ENCODE data around the gene DRD1.

The DRD1 gene

GRCh38 chr5:175478008-175478383 is 34.0 kb upstream of the DRD1 start:
- Histone ChIP-seq H3K9ac (no peak overlapping the region), H3K9me3 (ENCODE audit: control insufficient read depth, low read length) (no peaks in the 10 kb centered on the region), H3K27me3 (ENCODE audit: control insufficient read depth, insufficient read depth, low read length) (no peaks in the 10 kb centered on the region), H3K27ac (no peak overlapping the region), H3K4me1 (peaks cover 6% of the 10 kb centered on the region), H3K36me3 (ENCODE audit: control insufficient read depth, insufficient read depth, low read length) (no peaks in the 10 kb centered on the region), H3K4me3 (ENCODE audit: low read depth, low read length) (peak overlapping the region; percentile 70), H2AFZ (peak overlapping the region; percentile 72), H3K79me2 (peaks cover 37% of the 10 kb centered on the region), H3K4me2 (ENCODE audit: low read length) (peak overlapping the region; percentile 72)
- TF ChIP-seq, protein P1, sequence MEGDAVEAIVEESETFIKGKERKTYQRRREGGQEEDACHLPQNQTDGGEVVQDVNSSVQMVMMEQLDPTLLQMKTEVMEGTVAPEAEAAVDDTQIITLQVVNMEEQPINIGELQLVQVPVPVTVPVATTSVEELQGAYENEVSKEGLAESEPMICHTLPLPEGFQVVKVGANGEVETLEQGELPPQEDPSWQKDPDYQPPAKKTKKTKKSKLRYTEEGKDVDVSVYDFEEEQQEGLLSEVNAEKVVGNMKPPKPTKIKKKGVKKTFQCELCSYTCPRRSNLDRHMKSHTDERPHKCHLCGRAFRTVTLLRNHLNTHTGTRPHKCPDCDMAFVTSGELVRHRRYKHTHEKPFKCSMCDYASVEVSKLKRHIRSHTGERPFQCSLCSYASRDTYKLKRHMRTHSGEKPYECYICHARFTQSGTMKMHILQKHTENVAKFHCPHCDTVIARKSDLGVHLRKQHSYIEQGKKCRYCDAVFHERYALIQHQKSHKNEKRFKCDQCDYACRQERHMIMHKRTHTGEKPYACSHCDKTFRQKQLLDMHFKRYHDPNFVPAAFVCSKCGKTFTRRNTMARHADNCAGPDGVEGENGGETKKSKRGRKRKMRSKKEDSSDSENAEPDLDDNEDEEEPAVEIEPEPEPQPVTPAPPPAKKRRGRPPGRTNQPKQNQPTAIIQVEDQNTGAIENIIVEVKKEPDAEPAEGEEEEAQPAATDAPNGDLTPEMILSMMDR (IDR thresholded peaks at IDR 0.05), result no peak

- H3K27me3 ChIP-seq (ENCODE audit: control insufficient read depth, insufficient read depth, low read length), result no peaks in the 10 kb centered on the region
- no peak overlapping the region for H3K9ac ChIP-seq
- H3K36me3 ChIP-seq (ENCODE audit: control insufficient read depth, insufficient read depth, low read length), result no peaks in the 10 kb centered on the region
- H3K27ac ChIP-seq, result no peak overlapping the region
- no peak overlapping the region for H3K4me3 ChIP-seq (ENCODE audit: low read depth, low read length)
- H3K79me2 ChIP-seq, result peaks cover 33% of the 10 kb centered on the region
- no peak overlapping the region for H2AFZ ChIP-seq
- TF ChIP-seq, protein P1 (IDR thresholded peaks at IDR 0.05), result no peak
- H3K9me3 ChIP-seq (ENCODE audit: control insufficient read depth, low read length), result no peaks in the 10 kb centered on the region
- peaks cover 6% of the 10 kb centered on the region for H3K4me1 ChIP-seq
- H3K4me2 ChIP-seq (ENCODE audit: low read length), result no peak overlapping the region
Observed at GRCh38 chr5:175477440-175477839, 33.5 kb upstream of the DRD1 start.

- H3K4me3 ChIP-seq (ENCODE audit: low read depth, low read length), result no peak overlapping the region
- no peak overlapping the region for H2AFZ ChIP-seq
- H3K9ac ChIP-seq, result no peak overlapping the region
- no peak overlapping the region for H3K27ac ChIP-seq
- H3K4me2 ChIP-seq (ENCODE audit: low read length), result no peak overlapping the region
- TF ChIP-seq, protein P1 (IDR thresholded peaks at IDR 0.05), result no peak
- H3K9me3 ChIP-seq (ENCODE audit: control insufficient read depth, low read length), result no peaks in the 10 kb centered on the region
- peaks cover 14% of the 10 kb centered on the region for H3K79me2 ChIP-seq
- H3K36me3 ChIP-seq (ENCODE audit: control insufficient read depth, insufficient read depth, low read length), result no peaks in the 10 kb centered on the region
- H3K27me3 ChIP-seq (ENCODE audit: control insufficient read depth, insufficient read depth, low read length), result no peaks in the 10 kb centered on the region
- peaks cover 6% of the 10 kb centered on the region for H3K4me1 ChIP-seq
Observed at GRCh38 chr5:175475248-175475647, 31.3 kb upstream of the DRD1 start.

GRCh38 chr5:175472378-175472777 is 28.4 kb upstream of the DRD1 start:
- H3K79me2 ChIP-seq, result no peaks in the 10 kb centered on the region
- TF ChIP-seq, protein P1 (IDR thresholded peaks at IDR 0.05), result no peak
- H3K9me3 ChIP-seq (ENCODE audit: control insufficient read depth, low read length), result no peaks in the 10 kb centered on the region
- no peaks in the 10 kb centered on the region for H3K27me3 ChIP-seq (ENCODE audit: control insufficient read depth, insufficient read depth, low read length)
- H3K4me3 ChIP-seq (ENCODE audit: low read depth, low read length), result no peak overlapping the region
- no peak overlapping the region for H3K27ac ChIP-seq
- H2AFZ ChIP-seq, result no peak overlapping the region
- no peaks in the 10 kb centered on the region for H3K36me3 ChIP-seq (ENCODE audit: control insufficient read depth, insufficient read depth, low read length)
- no peak overlapping the region for H3K4me2 ChIP-seq (ENCODE audit: low read length)
- H3K9ac ChIP-seq, result no peak overlapping the region
- no peaks in the 10 kb centered on the region for H3K4me1 ChIP-seq

- no peak overlapping the region for H3K27ac ChIP-seq
- no peaks in the 10 kb centered on the region for H3K79me2 ChIP-seq
- H3K36me3 ChIP-seq (ENCODE audit: control insufficient read depth, insufficient read depth, low read length), result no peaks in the 10 kb centered on the region
- no peaks in the 10 kb centered on the region for H3K27me3 ChIP-seq (ENCODE audit: control insufficient read depth, insufficient read depth, low read length)
- no peak overlapping the region for H2AFZ ChIP-seq
- no peaks in the 10 kb centered on the region for H3K4me1 ChIP-seq
- TF ChIP-seq, protein P1 (IDR thresholded peaks at IDR 0.05), result no peak
- H3K4me2 ChIP-seq (ENCODE audit: low read length), result no peak overlapping the region
- H3K9me3 ChIP-seq (ENCODE audit: control insufficient read depth, low read length), result no peaks in the 10 kb centered on the region
- H3K4me3 ChIP-seq (ENCODE audit: low read depth, low read length), result no peak overlapping the region
- no peak overlapping the region for H3K9ac ChIP-seq
Observed at GRCh38 chr5:175471628-175472027, 27.6 kb upstream of the DRD1 start.

All from parathyroid adenoma (tissue), 2 donors.